Measurements from ENCODE around the gene LRRC14B.

The LRRC14B gene

GRCh38 chr5:160921-161802 is 30.1 kb upstream of the LRRC14B start:
- CTCF ChIA-PET: interaction anchor here (0.6 kb wide), 4 partner anchors 9 to 147 kb away, joined by 3 read pairs; no protein-coding TSS in a partner anchor
- Histone ChIP-seq H3K4me1 (ENCODE audit: control insufficient read depth, insufficient read depth, low read length) (no peaks in the 10 kb centered on the region), H3K36me3 (ENCODE audit: control insufficient read depth in 2 of 2, insufficient read depth in 1 of 2, low read length in 2 of 2) (no peaks in the 10 kb centered on the region), H3K4me3 (ENCODE audit: low read depth, low read length) (no peak overlapping the region), H3K27ac (ENCODE audit: extremely low read depth, low read depth, low read length) (no peak overlapping the region), H3K9me3 (ENCODE audit: control insufficient read depth, insufficient read depth, low read depth, low read length) (no peaks in the 10 kb centered on the region)
- TF ChIP-seq ZNF621 (tag by site-specific recombination; IDR thresholded peaks at IDR 0.05) (no peak), ZNF791 (tag by site-specific recombination; IDR thresholded peaks at IDR 0.05) (no peak), ZNF600 (tag by site-specific recombination; IDR thresholded peaks at IDR 0.05) (no peak), ZNF510 (tag by site-specific recombination; IDR thresholded peaks at IDR 0.05; ENCODE audit: insufficient replicate concordance) (no peak), ZNF311 (tag by site-specific recombination; IDR thresholded peaks at IDR 0.05; ENCODE audit: borderline replicate concordance) (no peak), GLI4 (tag by site-specific recombination; IDR thresholded peaks at IDR 0.05) (no peak), GLIS1 (tag by site-specific recombination; IDR thresholded peaks at IDR 0.05) (no peak), ZNF423 (tag by site-specific recombination; IDR thresholded peaks at IDR 0.05) (no peak), SP2 (tag by site-specific recombination; IDR thresholded peaks at IDR 0.05) (no peak), ZNF274 (IDR thresholded peaks at IDR 0.05; ENCODE audit: low read length) (no peak), ZNF274 (tag by site-specific recombination; IDR thresholded peaks at IDR 0.05; ENCODE audit: borderline replicate concordance) (no peak), ZNF707 (tag by site-specific recombination; IDR thresholded peaks at IDR 0.05) (no peak), ZBTB7A (tag by site-specific recombination; IDR thresholded peaks at IDR 0.05; ENCODE audit: low read depth) (no peak), ZBTB44 (tag by site-specific recombination; IDR thresholded peaks at IDR 0.05) (no peak), ZNF335 (tag by site-specific recombination; conservative IDR thresholded peaks at IDR 0.05) (no peak), ZNF416 (tag by site-specific recombination; IDR thresholded peaks at IDR 0.05) (no peak)
- TF ChIP-seq, protein P1, sequence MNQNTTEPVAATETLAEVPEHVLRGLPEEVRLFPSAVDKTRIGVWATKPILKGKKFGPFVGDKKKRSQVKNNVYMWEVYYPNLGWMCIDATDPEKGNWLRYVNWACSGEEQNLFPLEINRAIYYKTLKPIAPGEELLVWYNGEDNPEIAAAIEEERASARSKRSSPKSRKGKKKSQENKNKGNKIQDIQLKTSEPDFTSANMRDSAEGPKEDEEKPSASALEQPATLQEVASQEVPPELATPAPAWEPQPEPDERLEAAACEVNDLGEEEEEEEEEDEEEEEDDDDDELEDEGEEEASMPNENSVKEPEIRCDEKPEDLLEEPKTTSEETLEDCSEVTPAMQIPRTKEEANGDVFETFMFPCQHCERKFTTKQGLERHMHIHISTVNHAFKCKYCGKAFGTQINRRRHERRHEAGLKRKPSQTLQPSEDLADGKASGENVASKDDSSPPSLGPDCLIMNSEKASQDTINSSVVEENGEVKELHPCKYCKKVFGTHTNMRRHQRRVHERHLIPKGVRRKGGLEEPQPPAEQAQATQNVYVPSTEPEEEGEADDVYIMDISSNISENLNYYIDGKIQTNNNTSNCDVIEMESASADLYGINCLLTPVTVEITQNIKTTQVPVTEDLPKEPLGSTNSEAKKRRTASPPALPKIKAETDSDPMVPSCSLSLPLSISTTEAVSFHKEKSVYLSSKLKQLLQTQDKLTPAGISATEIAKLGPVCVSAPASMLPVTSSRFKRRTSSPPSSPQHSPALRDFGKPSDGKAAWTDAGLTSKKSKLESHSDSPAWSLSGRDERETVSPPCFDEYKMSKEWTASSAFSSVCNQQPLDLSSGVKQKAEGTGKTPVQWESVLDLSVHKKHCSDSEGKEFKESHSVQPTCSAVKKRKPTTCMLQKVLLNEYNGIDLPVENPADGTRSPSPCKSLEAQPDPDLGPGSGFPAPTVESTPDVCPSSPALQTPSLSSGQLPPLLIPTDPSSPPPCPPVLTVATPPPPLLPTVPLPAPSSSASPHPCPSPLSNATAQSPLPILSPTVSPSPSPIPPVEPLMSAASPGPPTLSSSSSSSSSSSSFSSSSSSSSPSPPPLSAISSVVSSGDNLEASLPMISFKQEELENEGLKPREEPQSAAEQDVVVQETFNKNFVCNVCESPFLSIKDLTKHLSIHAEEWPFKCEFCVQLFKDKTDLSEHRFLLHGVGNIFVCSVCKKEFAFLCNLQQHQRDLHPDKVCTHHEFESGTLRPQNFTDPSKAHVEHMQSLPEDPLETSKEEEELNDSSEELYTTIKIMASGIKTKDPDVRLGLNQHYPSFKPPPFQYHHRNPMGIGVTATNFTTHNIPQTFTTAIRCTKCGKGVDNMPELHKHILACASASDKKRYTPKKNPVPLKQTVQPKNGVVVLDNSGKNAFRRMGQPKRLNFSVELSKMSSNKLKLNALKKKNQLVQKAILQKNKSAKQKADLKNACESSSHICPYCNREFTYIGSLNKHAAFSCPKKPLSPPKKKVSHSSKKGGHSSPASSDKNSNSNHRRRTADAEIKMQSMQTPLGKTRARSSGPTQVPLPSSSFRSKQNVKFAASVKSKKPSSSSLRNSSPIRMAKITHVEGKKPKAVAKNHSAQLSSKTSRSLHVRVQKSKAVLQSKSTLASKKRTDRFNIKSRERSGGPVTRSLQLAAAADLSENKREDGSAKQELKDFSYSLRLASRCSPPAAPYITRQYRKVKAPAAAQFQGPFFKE (tag by site-specific recombination; IDR thresholded peaks at IDR 0.05; ENCODE audit: borderline replicate concordance): no peak
- TF ChIP-seq, protein P2, sequence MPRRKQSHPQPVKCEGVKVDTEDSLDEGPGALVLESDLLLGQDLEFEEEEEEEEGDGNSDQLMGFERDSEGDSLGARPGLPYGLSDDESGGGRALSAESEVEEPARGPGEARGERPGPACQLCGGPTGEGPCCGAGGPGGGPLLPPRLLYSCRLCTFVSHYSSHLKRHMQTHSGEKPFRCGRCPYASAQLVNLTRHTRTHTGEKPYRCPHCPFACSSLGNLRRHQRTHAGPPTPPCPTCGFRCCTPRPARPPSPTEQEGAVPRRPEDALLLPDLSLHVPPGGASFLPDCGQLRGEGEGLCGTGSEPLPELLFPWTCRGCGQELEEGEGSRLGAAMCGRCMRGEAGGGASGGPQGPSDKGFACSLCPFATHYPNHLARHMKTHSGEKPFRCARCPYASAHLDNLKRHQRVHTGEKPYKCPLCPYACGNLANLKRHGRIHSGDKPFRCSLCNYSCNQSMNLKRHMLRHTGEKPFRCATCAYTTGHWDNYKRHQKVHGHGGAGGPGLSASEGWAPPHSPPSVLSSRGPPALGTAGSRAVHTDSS (tag by site-specific recombination; IDR thresholded peaks at IDR 0.05): no peak
- POLR2A ChIA-PET: no interaction called here
